Mammary epithelial cell (primary cell): Measurements from ENCODE around the gene CHKA.

ENCODE experiments used
- EZH2 ChIP-seq: IDR thresholded peaks from 2 replicates; pipeline ENCODE4 v1.6.1; 2012; ENCODE audit warnings: low read length, inconsistent platforms, borderline replicate concordance
- TF ChIP-seq, protein P1 (sequence below), 2 donors: IDR thresholded peaks in 1 of 2; conservative IDR thresholded peaks in 1 of 2; 2 replicates each; pipeline ENCODE4 v1.5.1; 2011 to 2012; ENCODE audit warnings: inconsistent platforms in 2 of 2, low read length in 2 of 2, mild to moderate bottlenecking in 2 of 2, control low read depth in 1 of 2, low read depth in 1 of 2; ENCODE audit not compliant: insufficient read depth in 1 of 2; ENCODE audit errors: extremely low read depth in 1 of 2

DNA sequence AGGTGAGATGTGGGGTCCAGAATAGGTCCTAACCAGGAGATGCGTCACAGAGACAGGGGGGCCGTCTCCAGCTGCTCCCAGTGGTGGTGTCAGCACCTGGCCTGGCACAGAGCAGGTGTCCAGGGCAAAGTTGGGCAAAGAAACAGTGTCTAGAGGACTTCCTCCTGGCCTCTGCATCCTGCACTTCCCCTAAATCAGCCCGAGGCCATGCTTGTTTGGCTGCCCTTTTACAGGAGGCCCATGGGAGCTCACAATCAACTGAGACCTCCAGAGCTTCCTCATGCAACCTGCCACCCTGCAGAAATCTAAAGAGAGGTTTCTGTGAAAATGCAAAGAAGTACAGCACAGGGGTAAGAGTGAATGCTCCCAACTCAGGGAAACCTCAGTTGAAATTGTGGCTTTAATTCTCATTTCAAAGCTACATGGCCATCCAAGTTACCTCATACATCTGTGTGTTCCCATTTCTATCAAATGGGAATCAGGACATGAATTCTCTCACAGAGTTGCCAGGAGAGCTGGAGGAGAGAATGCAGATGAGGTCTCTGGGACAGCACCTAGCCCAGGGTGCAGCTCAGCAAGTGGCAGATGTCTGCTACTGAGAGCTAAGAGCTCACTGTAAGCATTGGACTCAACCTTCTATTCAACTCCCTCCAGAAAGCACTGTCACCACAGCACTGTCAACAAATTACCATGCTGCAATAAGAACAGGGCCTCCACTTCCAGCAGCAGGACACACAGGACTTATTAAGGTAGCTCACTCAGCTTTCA lies 49.7 kb downstream of the CHKA start:
- TF ChIP-seq, protein P1, sequence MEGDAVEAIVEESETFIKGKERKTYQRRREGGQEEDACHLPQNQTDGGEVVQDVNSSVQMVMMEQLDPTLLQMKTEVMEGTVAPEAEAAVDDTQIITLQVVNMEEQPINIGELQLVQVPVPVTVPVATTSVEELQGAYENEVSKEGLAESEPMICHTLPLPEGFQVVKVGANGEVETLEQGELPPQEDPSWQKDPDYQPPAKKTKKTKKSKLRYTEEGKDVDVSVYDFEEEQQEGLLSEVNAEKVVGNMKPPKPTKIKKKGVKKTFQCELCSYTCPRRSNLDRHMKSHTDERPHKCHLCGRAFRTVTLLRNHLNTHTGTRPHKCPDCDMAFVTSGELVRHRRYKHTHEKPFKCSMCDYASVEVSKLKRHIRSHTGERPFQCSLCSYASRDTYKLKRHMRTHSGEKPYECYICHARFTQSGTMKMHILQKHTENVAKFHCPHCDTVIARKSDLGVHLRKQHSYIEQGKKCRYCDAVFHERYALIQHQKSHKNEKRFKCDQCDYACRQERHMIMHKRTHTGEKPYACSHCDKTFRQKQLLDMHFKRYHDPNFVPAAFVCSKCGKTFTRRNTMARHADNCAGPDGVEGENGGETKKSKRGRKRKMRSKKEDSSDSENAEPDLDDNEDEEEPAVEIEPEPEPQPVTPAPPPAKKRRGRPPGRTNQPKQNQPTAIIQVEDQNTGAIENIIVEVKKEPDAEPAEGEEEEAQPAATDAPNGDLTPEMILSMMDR (conservative IDR thresholded peaks at IDR 0.05 in 1 of 2, IDR thresholded peaks at IDR 0.05 in 1 of 2; ENCODE audit: extremely low read depth in 1 of 2, insufficient read depth in 1 of 2, low read depth in 1 of 2, low read length in 2 of 2), result no peak
- no peak for TF ChIP-seq EZH2
